Mammary epithelial cell (primary cell): ENCODE results near the gene SMARCD2.

Source experiments
- EZH2 ChIP-seq: IDR thresholded peaks from 2 replicates; pipeline ENCODE4 v1.6.1; 2012; ENCODE audit warnings: low read length, inconsistent platforms, borderline replicate concordance
- TF ChIP-seq, protein P1 (sequence below), 2 donors: IDR thresholded peaks in 1 of 2; conservative IDR thresholded peaks in 1 of 2; 2 replicates each; pipeline ENCODE4 v1.5.1; 2011 to 2012; ENCODE audit warnings: inconsistent platforms in 2 of 2, low read length in 2 of 2, mild to moderate bottlenecking in 2 of 2, control low read depth in 1 of 2, low read depth in 1 of 2; ENCODE audit not compliant: insufficient read depth in 1 of 2; ENCODE audit errors: extremely low read depth in 1 of 2

DNA sequence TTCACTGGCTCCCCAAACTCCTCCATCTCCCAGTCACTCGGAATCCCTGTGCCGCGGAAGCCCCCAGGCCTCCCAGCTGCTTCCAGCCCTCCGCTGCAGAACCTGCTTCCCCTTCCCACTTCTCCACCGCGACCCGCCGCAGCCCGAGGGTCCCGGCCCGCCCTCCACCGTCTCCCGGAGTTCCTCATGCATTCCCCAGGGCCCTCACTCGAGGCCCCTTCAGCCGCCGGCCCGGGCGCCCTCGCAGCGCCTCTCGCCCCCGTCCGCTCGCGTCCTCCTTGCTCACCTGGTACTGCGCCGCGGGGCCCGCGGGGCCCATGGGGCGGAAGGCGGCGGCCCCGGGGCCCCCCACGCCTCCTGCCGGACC lies 329 bp downstream of the SMARCD2 start:
- TF ChIP-seq EZH2 = no peak
- TF ChIP-seq, protein P1, sequence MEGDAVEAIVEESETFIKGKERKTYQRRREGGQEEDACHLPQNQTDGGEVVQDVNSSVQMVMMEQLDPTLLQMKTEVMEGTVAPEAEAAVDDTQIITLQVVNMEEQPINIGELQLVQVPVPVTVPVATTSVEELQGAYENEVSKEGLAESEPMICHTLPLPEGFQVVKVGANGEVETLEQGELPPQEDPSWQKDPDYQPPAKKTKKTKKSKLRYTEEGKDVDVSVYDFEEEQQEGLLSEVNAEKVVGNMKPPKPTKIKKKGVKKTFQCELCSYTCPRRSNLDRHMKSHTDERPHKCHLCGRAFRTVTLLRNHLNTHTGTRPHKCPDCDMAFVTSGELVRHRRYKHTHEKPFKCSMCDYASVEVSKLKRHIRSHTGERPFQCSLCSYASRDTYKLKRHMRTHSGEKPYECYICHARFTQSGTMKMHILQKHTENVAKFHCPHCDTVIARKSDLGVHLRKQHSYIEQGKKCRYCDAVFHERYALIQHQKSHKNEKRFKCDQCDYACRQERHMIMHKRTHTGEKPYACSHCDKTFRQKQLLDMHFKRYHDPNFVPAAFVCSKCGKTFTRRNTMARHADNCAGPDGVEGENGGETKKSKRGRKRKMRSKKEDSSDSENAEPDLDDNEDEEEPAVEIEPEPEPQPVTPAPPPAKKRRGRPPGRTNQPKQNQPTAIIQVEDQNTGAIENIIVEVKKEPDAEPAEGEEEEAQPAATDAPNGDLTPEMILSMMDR (conservative IDR thresholded peaks at IDR 0.05 in 1 of 2, IDR thresholded peaks at IDR 0.05 in 1 of 2; ENCODE audit: extremely low read depth in 1 of 2, insufficient read depth in 1 of 2, low read depth in 1 of 2, low read length in 2 of 2) = no peak
